CD14-positive monocyte (primary cell): ENCODE data around the gene KIR3DL1. TPM values are rescaled to one million over a fixed set of nuclear protein-coding genes. Genes with fewer than 3 reads are reported as not detected.
A peak's percentile ranks its signal among the peaks of the same experiment; 100 is the strongest.
"Not testable (repeated sequence)": the region's sequence is repeated elsewhere in the genome, so short reads cannot be mapped to it uniquely, and the experiment has no call there.

Experiments
- DNase-seq, 3 donors: peaks; one replicate each; pipeline ENCODE4 v3.0.0-alpha.2; 2011 to 2022
- H2AFZ ChIP-seq: 2 replicates; pipeline ENCODE4 v1.6.0; 2012; ENCODE audit warnings: mild to moderate bottlenecking, low read depth, low read length, inconsistent platforms; ENCODE audit not compliant: insufficient read depth, poor library complexity, severe bottlenecking
- H3K27ac ChIP-seq, 2 donors: 1 replicate in 1 of 2; 2 replicates in 1 of 2; pipeline ENCODE4 v1.5.1; 2012 to 2013; ENCODE audit warnings: low read length in 2 of 2, control low read depth in 1 of 2, inconsistent platforms in 1 of 2, low read depth in 1 of 2, mild to moderate bottlenecking in 1 of 2
- H3K27me3 ChIP-seq, 2 donors: one replicate each; pipeline versions ENCODE4 v1.6.0 to v1.6.1; 2011 to 2013; ENCODE audit warnings: low read length in 2 of 2; ENCODE audit not compliant: control insufficient read depth in 2 of 2, insufficient read depth in 2 of 2
- H3K36me3 ChIP-seq, 2 donors: replicated peaks in 1 of 2; 1 replicate in 1 of 2; 2 replicates in 1 of 2; pipeline versions ENCODE4 v1.5.1 to v1.6.1; 2012 to 2013; ENCODE audit warnings: low read length in 2 of 2, control low read depth in 1 of 2, inconsistent platforms in 1 of 2, mild to moderate bottlenecking in 1 of 2; ENCODE audit not compliant: insufficient read depth in 2 of 2, control insufficient read depth in 1 of 2
- H3K4me1 ChIP-seq, 2 donors: 1 replicate in 1 of 2; 2 replicates in 1 of 2; pipeline versions ENCODE4 v1.5.1 to v1.6.1; 2012 to 2013; ENCODE audit warnings: low read length in 2 of 2, control low read depth in 1 of 2, inconsistent platforms in 1 of 2, mild to moderate bottlenecking in 1 of 2, moderate library complexity in 1 of 2; ENCODE audit not compliant: insufficient read depth in 2 of 2, control insufficient read depth in 1 of 2
- H3K4me2 ChIP-seq: replicated peaks from 2 replicates; pipeline ENCODE3; 2012; ENCODE audit warnings: low read length, moderate library complexity, mild to moderate bottlenecking; ENCODE audit not compliant: poor library complexity, severe bottlenecking; ENCODE audit errors: extremely low read depth
- H3K4me3 ChIP-seq, 3 experiments: fragments of 200-600 bp in 1 of 3; sonication (generic) in 1 of 3; replicated peaks in 1 of 3; 1 replicate in 2 of 3; 2 replicates in 1 of 3; pipeline ENCODE4 v1.5.1; 2011 to 2013; ENCODE audit warnings: low read length in 3 of 3, mild to moderate bottlenecking in 3 of 3, control low read depth in 2 of 3, low read depth in 2 of 3, inconsistent platforms in 1 of 3, moderate library complexity in 1 of 3
- H3K79me2 ChIP-seq: 2 replicates; pipeline ENCODE4 v1.6.0; 2012; ENCODE audit warnings: mild to moderate bottlenecking, control low read depth, inconsistent platforms, low read length, moderate library complexity; ENCODE audit not compliant: insufficient read depth
- H3K9ac ChIP-seq: 2 replicates; pipeline ENCODE4 v1.6.0; 2017; ENCODE audit warnings: low read length, mild to moderate bottlenecking; ENCODE audit not compliant: insufficient read depth, poor library complexity, severe bottlenecking
- H3K9me3 ChIP-seq, 2 donors: replicated peaks in 1 of 2; 1 replicate in 1 of 2; 2 replicates in 1 of 2; pipeline versions ENCODE4 v1.5.1 to v1.6.1; 2012 to 2013; ENCODE audit warnings: low read length in 2 of 2, control low read depth in 1 of 2; ENCODE audit not compliant: control insufficient read depth in 1 of 2, insufficient read depth in 1 of 2
- H4K20me1 ChIP-seq: 2 replicates; pipeline ENCODE4 v1.6.0; 2012; ENCODE audit warnings: mild to moderate bottlenecking, low read length, control low read depth, moderate library complexity; ENCODE audit not compliant: insufficient read depth
- H3K27ac Mint-ChIP-seq, 7 donors: one replicate each; pipeline ENCODE4 v1.8.0; 2020; ENCODE audit warnings: mild to moderate bottlenecking in 7 of 7, mixed read lengths in 7 of 7, moderate library complexity in 6 of 7, inconsistent platforms in 2 of 7
- H3K27me3 Mint-ChIP-seq, 3 donors: one replicate each; pipeline ENCODE4 v1.8.0; 2021 to 2022; ENCODE audit warnings: low read depth in 3 of 3, mild to moderate bottlenecking in 3 of 3, mixed read lengths in 3 of 3, moderate library complexity in 3 of 3, inconsistent platforms in 1 of 3
- H3K36me3 Mint-ChIP-seq, 2 donors: one replicate each; pipeline ENCODE4 v1.8.0; 2020; ENCODE audit warnings: mixed read lengths in 2 of 2, inconsistent platforms in 1 of 2, mild to moderate bottlenecking in 1 of 2
- H3K4me1 Mint-ChIP-seq: one replicate; pipeline ENCODE4 v1.8.0; 2020; ENCODE audit warnings: mild to moderate bottlenecking, mixed read lengths
- H3K4me3 Mint-ChIP-seq, 2 donors: one replicate each; pipeline ENCODE4 v1.8.0; 2020; ENCODE audit warnings: mild to moderate bottlenecking in 2 of 2, mixed read lengths in 2 of 2, moderate library complexity in 1 of 2
- H3K9me3 Mint-ChIP-seq, 7 donors: one replicate each; pipeline ENCODE4 v1.8.0; 2020 to 2022; ENCODE audit warnings: mixed read lengths in 7 of 7, mild to moderate bottlenecking in 6 of 7, moderate library complexity in 6 of 7, inconsistent platforms in 2 of 7
- WGBS: methylation state at CpG from one replicate; pipeline ENCODE4 v1.1.5; 2013; ENCODE audit warnings: missing lambda C conversion rate; ENCODE audit not compliant: insufficient coverage; 5-methylcytosine and 5-hydroxymethylcytosine counted together
- intact Hi-C, 2 donors: fragments of 100-400 bp; cut with micrococcal nuclease; formaldehyde crosslinking; loops; one replicate each; pipeline versions ENCODE4 v1.15.0 to v1.15.1; 2023
- polyA plus RNA-seq, 3 donors: library from polyadenylated mRNA; depleted of rRNA in 1 of 3; unstranded in 2 of 3; stranded (reverse) in 1 of 3; fragments of 300-500 nt in 2 of 3; fragments of >200 nt in 1 of 3; fragmentation: Illumina TruSeq in 2 of 3; gene quantifications; 1 replicate in 2 of 3; 2 replicates in 1 of 3; pipeline ENCODE4 v1.2.3, GENCODE V29; 2012 to 2021

KIR3DL1 gene
- polyA plus RNA-seq, 3 donors = 0.15 TPM; not detected in 2

DNA sequence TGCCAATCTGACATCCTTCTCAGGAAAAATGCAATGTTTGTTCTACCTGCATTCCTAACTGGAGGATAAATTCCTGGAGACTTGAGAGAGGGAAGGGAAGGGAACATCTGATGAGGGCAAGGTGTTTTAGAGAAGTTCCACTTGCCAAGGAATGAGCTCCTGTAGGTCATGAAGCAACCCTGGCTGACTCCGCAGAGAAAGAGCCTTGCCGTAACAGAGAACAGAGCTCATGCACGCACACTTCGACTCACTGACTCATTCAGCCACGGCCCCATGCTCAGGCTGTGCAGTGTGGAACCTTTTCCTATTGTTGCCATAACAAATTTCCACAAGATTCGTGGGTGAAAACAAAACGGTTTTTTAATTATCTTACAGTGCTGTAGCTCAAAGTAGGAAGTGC lies 37.4 kb upstream of the KIR3DL1 start:
- Mint-ChIP-seq H3K27me3 (peaks cover 8 to 15% (median 11%) of the 10 kb centered on the region in 3 donors), H3K4me1 (peaks cover 21% of the 10 kb centered on the region), H3K9me3 (peaks cover 9 to 23% (median 15%) of the 10 kb centered on the region in 7 donors), H3K27ac (peak overlapping the region in 3 of 7 donors; percentile 16 to 46 (median 37))
- not testable (repeated sequence) for H3K9ac ChIP-seq, H3K4me3 Mint-ChIP-seq, H3K79me2 ChIP-seq, H3K4me2 ChIP-seq, H2AFZ ChIP-seq, H4K20me1 ChIP-seq, H3K36me3 ChIP-seq, H3K4me3 ChIP-seq, H3K36me3 Mint-ChIP-seq, H3K27me3 ChIP-seq
- Histone ChIP-seq H3K9me3 (peaks cover 9 to 11% of the 10 kb centered on the region in 2 donors), H3K4me1 (peaks cover 0 to 13% of the 10 kb centered on the region in 2 donors), H3K27ac (peak overlapping the region in 1 of 2 donors; percentile 44)
- intact Hi-C loops = loop anchor here in 1 of 2 donors (10.0 kb wide), 1 partner anchor 254 kb away; no protein-coding TSS in a partner anchor
- WGBS = 93% methylated on average over 3 of the region's 7 CpGs
- DNase-seq = peak; percentile 18 to 98 (median 90)

- Histone ChIP-seq H3K4me1 (peaks cover 11 to 23% of the 10 kb centered on the region in 2 donors), H3K9me3 (peaks cover 9 to 11% of the 10 kb centered on the region in 2 donors)
- Mint-ChIP-seq H3K4me3 (peak overlapping the region in 1 of 2 donors; percentile 4), H3K9me3 (peaks cover 12 to 22% (median 15%) of the 10 kb centered on the region in 7 donors), H3K4me1 (peaks cover 28% of the 10 kb centered on the region), H3K27ac (peak overlapping the region in 1 of 7 donors; percentile 3), H3K27me3 (peaks cover 5 to 10% (median 7%) of the 10 kb centered on the region in 3 donors)
- H4K20me1 ChIP-seq, H3K4me2 ChIP-seq, H3K9ac ChIP-seq, H3K27me3 ChIP-seq, DNase-seq, H2AFZ ChIP-seq, H3K27ac ChIP-seq, H3K4me3 ChIP-seq, H3K36me3 Mint-ChIP-seq, H3K79me2 ChIP-seq, intact Hi-C loops, H3K36me3 ChIP-seq: not testable (repeated sequence)
- WGBS = 80% methylated on average over 1 of the region's 4 CpGs
These were observed 33.4 kb upstream of the KIR3DL1 start for GRCh38 chr19:54782916-54783315.

GRCh38 chr19:54786091-54786723 lies 30.1 kb upstream of the KIR3DL1 start:
- H2AFZ ChIP-seq, H3K4me3 ChIP-seq, H3K27ac ChIP-seq, H3K79me2 ChIP-seq, H3K36me3 ChIP-seq, H3K9ac ChIP-seq, H4K20me1 ChIP-seq, H3K27me3 ChIP-seq, H3K36me3 Mint-ChIP-seq, H3K4me3 Mint-ChIP-seq, H3K4me2 ChIP-seq, H3K27me3 Mint-ChIP-seq, intact Hi-C loops, DNase-seq: not testable (repeated sequence)
- Mint-ChIP-seq H3K9me3 (peaks cover 14 to 22% (median 15%) of the 10 kb centered on the region in 7 donors), H3K27ac (peak overlapping the region in 3 of 7 donors; percentile 3 to 26 (median 19)), H3K4me1 (peaks cover 27% of the 10 kb centered on the region)
- 92% methylated on average over 15 of the region's 24 CpGs for WGBS
- Histone ChIP-seq H3K4me1 (peaks cover 21 to 22% of the 10 kb centered on the region in 2 donors), H3K9me3 (peaks cover 9 to 11% of the 10 kb centered on the region in 2 donors)

DNA sequence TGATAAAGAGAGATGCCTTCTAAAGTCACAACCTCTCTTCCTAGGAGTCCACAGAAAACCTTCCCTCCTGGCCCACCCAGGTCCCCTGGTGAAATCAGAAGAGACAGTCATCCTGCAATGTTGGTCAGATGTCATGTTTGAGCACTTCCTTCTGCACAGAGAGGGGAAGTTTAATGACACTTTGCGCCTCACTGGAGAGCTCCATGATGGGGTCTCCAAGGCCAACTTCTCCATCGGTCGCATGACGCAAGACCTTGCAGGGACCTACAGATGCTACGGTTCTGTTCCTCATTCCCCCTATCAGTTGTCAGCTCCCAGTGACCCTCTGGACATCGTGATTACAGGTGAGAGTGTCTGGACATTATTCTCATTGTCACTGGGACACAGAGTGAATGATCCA lies 28.1 kb upstream of the KIR3DL1 start:
- peak; percentile 84 to 96 (median 95) for DNase-seq
- peak overlapping the region; percentile 93 to 99 (median 95) for H3K27ac Mint-ChIP-seq
- H3K27me3 Mint-ChIP-seq, H3K79me2 ChIP-seq, H3K4me2 ChIP-seq, H3K36me3 Mint-ChIP-seq, intact Hi-C loops, H3K9me3 Mint-ChIP-seq, H3K9me3 ChIP-seq, H2AFZ ChIP-seq, H4K20me1 ChIP-seq, H3K36me3 ChIP-seq, H3K27me3 ChIP-seq, H3K4me3 ChIP-seq: not testable (repeated sequence)
- H3K9ac ChIP-seq = peak overlapping the region; percentile 32
- H3K4me1 Mint-ChIP-seq = peaks cover 29% of the 10 kb centered on the region
- H3K4me3 Mint-ChIP-seq = peak overlapping the region in 1 of 2 donors; percentile 64
- 0% methylated on average over 4 of the region's 6 CpGs for WGBS
- H3K27ac ChIP-seq = peak overlapping the region; percentile 71 to 83
- peaks cover 22 to 33% of the 10 kb centered on the region in 2 donors for H3K4me1 ChIP-seq
